K562 (cell line): ENCODE measurements around the gene CHD2. TPM values are rescaled to one million over a fixed set of nuclear protein-coding genes. Genes with fewer than 3 reads are reported as not detected.
A peak's percentile ranks its signal among the peaks of the same experiment; 100 is the strongest.

Experiments used
- FOXA3 ChIP-seq, 2 experiments: fragments of 450-650 bp in 1 of 2; sonication (generic) in 1 of 2; formaldehyde crosslinking; IDR thresholded peaks in 1 of 2; conservative IDR thresholded peaks in 1 of 2; 2 replicates each; pipeline versions ENCODE4 v1.4.0 to v1.8.0; 2020 to 2022; ENCODE audit warnings: mild to moderate bottlenecking in 2 of 2, missing genetic modification reagents in 1 of 2
- HNRNPH1 ChIP-seq: fragments of 200-400 bp; formaldehyde crosslinking; optimal IDR thresholded peaks from 2 replicates; pipeline ENCODE3; 2017; ENCODE audit warnings: low read depth, mild to moderate bottlenecking, low read length, moderate library complexity
- PRMT5 ChIP-seq: sonication (generic); formaldehyde crosslinking; IDR thresholded peaks from 2 replicates; pipeline ENCODE4 v1.5.0; 2020; ENCODE audit warnings: missing genetic modification reagents
- RAD51 ChIP-seq: fragments of 450-650 bp; IDR thresholded peaks from 2 replicates; pipeline ENCODE4 v1.7.1; 2016; ENCODE audit warnings: low read depth, mild to moderate bottlenecking, borderline replicate concordance
- RFX1 ChIP-seq: fragments of 450-650 bp; IDR thresholded peaks from 2 replicates; pipeline ENCODE4 v1.6.1; 2016; ENCODE audit warnings: mild to moderate bottlenecking, moderate library complexity
- SIN3A ChIP-seq, 2 experiments: fragments of 150-350 bp in 1 of 2; IDR thresholded peaks; 2 replicates each; pipeline ENCODE4 v1.6.1; 2011 to 2016; ENCODE audit warnings: borderline replicate concordance in 2 of 2, low read depth in 2 of 2, low read length in 2 of 2, mild to moderate bottlenecking in 2 of 2, moderate library complexity in 2 of 2; ENCODE audit not compliant: control insufficient read depth in 1 of 2
- SRSF7 ChIP-seq: fragments of 200-400 bp; formaldehyde crosslinking; optimal IDR thresholded peaks from 2 replicates; pipeline ENCODE3; 2017; ENCODE audit warnings: mild to moderate bottlenecking, low read depth, low read length
- TAF15 ChIP-seq: fragments of 200-400 bp; formaldehyde crosslinking; IDR thresholded peaks from 2 replicates; pipeline ENCODE4 v1.6.1; 2017; ENCODE audit warnings: mild to moderate bottlenecking, low read depth, low read length, moderate library complexity
- TAL1 ChIP-seq: fragments of 450-650 bp; IDR thresholded peaks from 2 replicates; pipeline ENCODE4 v1.6.1; 2016; ENCODE audit warnings: mild to moderate bottlenecking
- TBP ChIP-seq: optimal IDR thresholded peaks from 2 replicates; pipeline ENCODE3; 2011; ENCODE audit warnings: low read depth, low read length, improper control_type of control experiment
- TOE1 ChIP-seq, 2 experiments: fragments of 450-650 bp in 1 of 2; sonication (generic) in 1 of 2; formaldehyde crosslinking in 1 of 2; IDR thresholded peaks; 2 replicates each; pipeline versions ENCODE4 v1.7.1 to v1.8.0; 2016 to 2022; ENCODE audit warnings: borderline replicate concordance in 2 of 2, mild to moderate bottlenecking in 2 of 2, antibody characterized with exemption in 1 of 2, inconsistent platforms in 1 of 2, low read depth in 1 of 2, missing genetic modification reagents in 1 of 2, moderate library complexity in 1 of 2
- ZBTB8A ChIP-seq: fragments of 450-650 bp; IDR thresholded peaks from 2 replicates; pipeline ENCODE4 v1.6.1; 2018; ENCODE audit warnings: mild to moderate bottlenecking, moderate library complexity; ENCODE audit not compliant: partially characterized antibody
- ZNF184 ChIP-seq: sonication (generic); formaldehyde crosslinking; IDR thresholded peaks from 2 replicates; pipeline ENCODE4 v1.5.0; 2020; ENCODE audit warnings: missing genetic modification reagents
- ZNF76 ChIP-seq: fragments of 250-450 bp; sonication (Bioruptor Pico); IDR thresholded peaks from 2 replicates; pipeline ENCODE4 v1.4.0; 2020; ENCODE audit warnings: mild to moderate bottlenecking, moderate library complexity, borderline replicate concordance
- polyA plus RNA-seq, 8 experiments: library from polyadenylated mRNA; depleted of rRNA in 4 of 8; stranded (reverse) in 5 of 8; unstranded in 3 of 8; fragments of >200 nt; fragmentation: Nextera tagmentation in 2 of 8; fragmentation: Illumina TruSeq in 1 of 8; extraction: Ambion mirVana in 2 of 8; extraction: Trizol in 1 of 8; gene quantifications; 2 replicates each; pipeline versions ENCODE4 v1.2.1 to v1.2.3, GENCODE V29; 2011 to 2014; ENCODE audit warnings: inconsistent platforms in 1 of 8, missing spikeins in 1 of 8
- total RNA-seq, 7 experiments: library from RNA; depleted of rRNA in 6 of 7; stranded (reverse); fragments of >200 nt in 6 of 7; fragmentation: Illumina TruSeq in 2 of 7; extraction: Trizol in 2 of 7; gene quantifications; 2 replicates each; pipeline versions ENCODE4 v1.2.1 to v1.2.3, GENCODE V29; 2011 to 2021; ENCODE audit warnings: low replicate concordance in 1 of 7
- TF ChIP-seq, protein P1 (sequence below): fragments of 200-600 bp; sonication (generic); IDR thresholded peaks from one replicate; pipeline ENCODE4 v1.6.1; 2012; ENCODE audit warnings: mild to moderate bottlenecking, low read depth, low read length, inconsistent platforms
- TF ChIP-seq, protein P2 (sequence below): fragments of 450-650 bp; IDR thresholded peaks from 2 replicates; pipeline ENCODE4 v1.6.1; 2014; ENCODE audit warnings: low read depth, mild to moderate bottlenecking, moderate library complexity, borderline replicate concordance

CHD2 gene
- total and polyA plus RNA-seq, 9 of the 15 experiments (the other 6 are each of a cell fraction or from before 2014, with no cell fraction given), result 38.9 to 70.8 (median 56.2) TPM

DNA sequence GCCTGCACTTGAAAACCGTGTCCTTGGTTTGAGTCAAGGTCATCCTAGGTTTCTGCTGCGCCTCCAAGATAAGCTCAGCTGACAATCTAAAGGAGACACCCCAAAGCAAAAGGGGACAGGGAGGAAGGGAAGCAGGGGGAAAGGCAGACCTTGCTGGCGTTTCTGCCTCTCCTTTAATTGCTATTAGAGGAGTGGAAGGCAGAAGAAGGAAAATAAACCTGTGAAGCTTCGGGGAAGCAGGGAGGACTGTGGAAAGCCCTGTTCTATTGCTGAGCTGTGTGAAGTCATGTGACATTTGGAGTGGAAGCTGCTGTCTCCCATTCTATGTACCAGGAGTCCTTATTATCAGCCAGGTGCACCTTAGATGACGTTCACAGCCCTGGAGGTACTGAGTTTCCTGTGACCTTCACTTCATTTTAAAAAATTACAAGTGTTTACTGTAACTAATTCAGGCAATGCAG, 21.5 kb upstream of the CHD2 start (continued):
- TF ChIP-seq, protein P1, sequence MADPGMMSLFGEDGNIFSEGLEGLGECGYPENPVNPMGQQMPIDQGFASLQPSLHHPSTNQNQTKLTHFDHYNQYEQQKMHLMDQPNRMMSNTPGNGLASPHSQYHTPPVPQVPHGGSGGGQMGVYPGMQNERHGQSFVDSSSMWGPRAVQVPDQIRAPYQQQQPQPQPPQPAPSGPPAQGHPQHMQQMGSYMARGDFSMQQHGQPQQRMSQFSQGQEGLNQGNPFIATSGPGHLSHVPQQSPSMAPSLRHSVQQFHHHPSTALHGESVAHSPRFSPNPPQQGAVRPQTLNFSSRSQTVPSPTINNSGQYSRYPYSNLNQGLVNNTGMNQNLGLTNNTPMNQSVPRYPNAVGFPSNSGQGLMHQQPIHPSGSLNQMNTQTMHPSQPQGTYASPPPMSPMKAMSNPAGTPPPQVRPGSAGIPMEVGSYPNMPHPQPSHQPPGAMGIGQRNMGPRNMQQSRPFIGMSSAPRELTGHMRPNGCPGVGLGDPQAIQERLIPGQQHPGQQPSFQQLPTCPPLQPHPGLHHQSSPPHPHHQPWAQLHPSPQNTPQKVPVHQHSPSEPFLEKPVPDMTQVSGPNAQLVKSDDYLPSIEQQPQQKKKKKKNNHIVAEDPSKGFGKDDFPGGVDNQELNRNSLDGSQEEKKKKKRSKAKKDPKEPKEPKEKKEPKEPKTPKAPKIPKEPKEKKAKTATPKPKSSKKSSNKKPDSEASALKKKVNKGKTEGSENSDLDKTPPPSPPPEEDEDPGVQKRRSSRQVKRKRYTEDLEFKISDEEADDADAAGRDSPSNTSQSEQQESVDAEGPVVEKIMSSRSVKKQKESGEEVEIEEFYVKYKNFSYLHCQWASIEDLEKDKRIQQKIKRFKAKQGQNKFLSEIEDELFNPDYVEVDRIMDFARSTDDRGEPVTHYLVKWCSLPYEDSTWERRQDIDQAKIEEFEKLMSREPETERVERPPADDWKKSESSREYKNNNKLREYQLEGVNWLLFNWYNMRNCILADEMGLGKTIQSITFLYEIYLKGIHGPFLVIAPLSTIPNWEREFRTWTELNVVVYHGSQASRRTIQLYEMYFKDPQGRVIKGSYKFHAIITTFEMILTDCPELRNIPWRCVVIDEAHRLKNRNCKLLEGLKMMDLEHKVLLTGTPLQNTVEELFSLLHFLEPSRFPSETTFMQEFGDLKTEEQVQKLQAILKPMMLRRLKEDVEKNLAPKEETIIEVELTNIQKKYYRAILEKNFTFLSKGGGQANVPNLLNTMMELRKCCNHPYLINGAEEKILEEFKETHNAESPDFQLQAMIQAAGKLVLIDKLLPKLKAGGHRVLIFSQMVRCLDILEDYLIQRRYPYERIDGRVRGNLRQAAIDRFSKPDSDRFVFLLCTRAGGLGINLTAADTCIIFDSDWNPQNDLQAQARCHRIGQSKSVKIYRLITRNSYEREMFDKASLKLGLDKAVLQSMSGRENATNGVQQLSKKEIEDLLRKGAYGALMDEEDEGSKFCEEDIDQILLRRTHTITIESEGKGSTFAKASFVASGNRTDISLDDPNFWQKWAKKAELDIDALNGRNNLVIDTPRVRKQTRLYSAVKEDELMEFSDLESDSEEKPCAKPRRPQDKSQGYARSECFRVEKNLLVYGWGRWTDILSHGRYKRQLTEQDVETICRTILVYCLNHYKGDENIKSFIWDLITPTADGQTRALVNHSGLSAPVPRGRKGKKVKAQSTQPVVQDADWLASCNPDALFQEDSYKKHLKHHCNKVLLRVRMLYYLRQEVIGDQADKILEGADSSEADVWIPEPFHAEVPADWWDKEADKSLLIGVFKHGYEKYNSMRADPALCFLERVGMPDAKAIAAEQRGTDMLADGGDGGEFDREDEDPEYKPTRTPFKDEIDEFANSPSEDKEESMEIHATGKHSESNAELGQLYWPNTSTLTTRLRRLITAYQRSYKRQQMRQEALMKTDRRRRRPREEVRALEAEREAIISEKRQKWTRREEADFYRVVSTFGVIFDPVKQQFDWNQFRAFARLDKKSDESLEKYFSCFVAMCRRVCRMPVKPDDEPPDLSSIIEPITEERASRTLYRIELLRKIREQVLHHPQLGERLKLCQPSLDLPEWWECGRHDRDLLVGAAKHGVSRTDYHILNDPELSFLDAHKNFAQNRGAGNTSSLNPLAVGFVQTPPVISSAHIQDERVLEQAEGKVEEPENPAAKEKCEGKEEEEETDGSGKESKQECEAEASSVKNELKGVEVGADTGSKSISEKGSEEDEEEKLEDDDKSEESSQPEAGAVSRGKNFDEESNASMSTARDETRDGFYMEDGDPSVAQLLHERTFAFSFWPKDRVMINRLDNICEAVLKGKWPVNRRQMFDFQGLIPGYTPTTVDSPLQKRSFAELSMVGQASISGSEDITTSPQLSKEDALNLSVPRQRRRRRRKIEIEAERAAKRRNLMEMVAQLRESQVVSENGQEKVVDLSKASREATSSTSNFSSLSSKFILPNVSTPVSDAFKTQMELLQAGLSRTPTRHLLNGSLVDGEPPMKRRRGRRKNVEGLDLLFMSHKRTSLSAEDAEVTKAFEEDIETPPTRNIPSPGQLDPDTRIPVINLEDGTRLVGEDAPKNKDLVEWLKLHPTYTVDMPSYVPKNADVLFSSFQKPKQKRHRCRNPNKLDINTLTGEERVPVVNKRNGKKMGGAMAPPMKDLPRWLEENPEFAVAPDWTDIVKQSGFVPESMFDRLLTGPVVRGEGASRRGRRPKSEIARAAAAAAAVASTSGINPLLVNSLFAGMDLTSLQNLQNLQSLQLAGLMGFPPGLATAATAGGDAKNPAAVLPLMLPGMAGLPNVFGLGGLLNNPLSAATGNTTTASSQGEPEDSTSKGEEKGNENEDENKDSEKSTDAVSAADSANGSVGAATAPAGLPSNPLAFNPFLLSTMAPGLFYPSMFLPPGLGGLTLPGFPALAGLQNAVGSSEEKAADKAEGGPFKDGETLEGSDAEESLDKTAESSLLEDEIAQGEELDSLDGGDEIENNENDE, result no peak
- TF ChIP-seq RAD51 (peak; percentile 88), TOE1 (IDR thresholded peaks at IDR 0.05; ENCODE audit: borderline replicate concordance) (peak; percentile 96), TOE1 (CRISPR knock-in tag; IDR thresholded peaks at IDR 0.05; ENCODE audit: borderline replicate concordance, low read depth) (no peak), TAF15 (no peak), SRSF7 (no peak), ZBTB8A (no peak), SIN3A (IDR thresholded peaks at IDR 0.05; ENCODE audit: borderline replicate concordance in 2 of 2, control insufficient read depth in 1 of 2, low read depth in 2 of 2, low read length in 2 of 2) (no peak), ZNF76 (no peak), RFX1 (no peak), HNRNPH1 (no peak), PRMT5 (no peak), ZNF184 (CRISPR knock-in tag) (no peak), TAL1 (peak; percentile 81), FOXA3 (CRISPR knock-in tag; conservative IDR thresholded peaks at IDR 0.05 in 1 of 2, IDR thresholded peaks at IDR 0.05 in 1 of 2) (no peak), TBP (no peak)
- TF ChIP-seq, protein P2, sequence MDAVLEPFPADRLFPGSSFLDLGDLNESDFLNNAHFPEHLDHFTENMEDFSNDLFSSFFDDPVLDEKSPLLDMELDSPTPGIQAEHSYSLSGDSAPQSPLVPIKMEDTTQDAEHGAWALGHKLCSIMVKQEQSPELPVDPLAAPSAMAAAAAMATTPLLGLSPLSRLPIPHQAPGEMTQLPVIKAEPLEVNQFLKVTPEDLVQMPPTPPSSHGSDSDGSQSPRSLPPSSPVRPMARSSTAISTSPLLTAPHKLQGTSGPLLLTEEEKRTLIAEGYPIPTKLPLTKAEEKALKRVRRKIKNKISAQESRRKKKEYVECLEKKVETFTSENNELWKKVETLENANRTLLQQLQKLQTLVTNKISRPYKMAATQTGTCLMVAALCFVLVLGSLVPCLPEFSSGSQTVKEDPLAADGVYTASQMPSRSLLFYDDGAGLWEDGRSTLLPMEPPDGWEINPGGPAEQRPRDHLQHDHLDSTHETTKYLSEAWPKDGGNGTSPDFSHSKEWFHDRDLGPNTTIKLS, result no peak
